Activated CD8-positive, alpha-beta memory T cell treated with anti-CD3 and anti-CD28 coated beads for 48 hours (primary cell): ENCODE results near the gene CACFD1.

Source experiments
- DNase-seq, 3 experiments: peaks; one replicate each; pipeline ENCODE4 v3.0.0-alpha.2; 2020; ENCODE audit warnings: low read depth in 2 of 3, low spot score in 2 of 3

The CACFD1 gene

DNA sequence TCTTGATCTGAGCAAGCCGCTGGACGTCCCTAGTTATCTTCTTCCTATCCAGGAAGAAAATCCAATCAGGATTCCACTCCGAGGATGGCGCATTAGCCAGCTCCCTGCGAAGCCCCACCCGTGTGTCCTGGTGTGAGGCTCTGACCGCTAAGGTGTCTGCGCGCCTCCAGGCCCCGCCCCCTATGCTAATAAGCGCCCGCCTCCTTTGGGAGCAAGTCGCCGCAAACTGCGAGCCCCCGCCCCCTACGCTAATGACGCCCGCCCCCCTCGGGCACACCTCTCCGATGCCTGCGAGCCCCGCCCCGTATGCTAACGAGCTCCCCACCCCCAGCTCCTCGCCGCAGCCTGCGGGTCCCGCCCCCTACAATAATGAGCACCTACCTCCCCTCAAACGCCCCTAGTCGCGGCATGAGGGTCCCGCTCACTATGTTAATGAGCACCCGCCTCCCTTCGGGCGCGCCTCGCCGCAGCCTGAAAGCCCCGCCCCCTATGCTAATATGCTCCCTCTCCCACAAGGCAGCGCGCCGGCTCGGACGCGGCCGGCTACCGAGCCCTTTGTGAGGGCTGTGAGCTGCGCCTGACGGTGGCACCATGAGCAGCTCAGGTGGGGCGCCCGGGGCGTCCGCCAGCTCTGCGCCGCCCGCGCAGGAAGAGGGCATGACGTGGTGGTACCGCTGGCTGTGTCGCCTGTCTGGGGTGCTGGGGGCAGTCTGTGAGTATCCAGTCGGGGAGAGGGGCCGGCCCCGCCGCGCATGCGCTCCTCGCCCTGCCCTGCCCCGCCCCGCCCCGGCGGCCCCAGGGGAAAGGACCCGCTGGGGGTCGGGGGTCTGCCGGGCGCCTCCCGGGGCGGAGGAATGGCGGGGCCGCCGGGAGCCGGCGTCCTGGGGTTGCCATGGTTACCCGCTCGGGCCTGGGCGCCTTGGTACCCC, at the start of gene CACFD1:
Gene CACFD1 (plus strand): TSS at position 503 of the 929 bp plus-strand sequence. CDS start 89 bp downstream, at position 592.
- DNase-seq = peak; percentile 74 to 85 (median 75)

GRCh38 chr9:133415170-133415569, 44.6 kb upstream of the CACFD1 start:
- no peak for DNase-seq

GRCh38 chr9:133417541-133418461, 42.0 kb upstream of the CACFD1 start, which contains the start of gene REXO4:
REXO4 (minus strand) TSS chr9:133418010; CDS start chr9:133417844, 166 bp downstream.
- DNase-seq = peak; percentile 74 to 79 (median 78)

- no peak for DNase-seq
Measured at GRCh38 chr9:133419005-133419404, 40.8 kb upstream of the CACFD1 start.

DNA sequence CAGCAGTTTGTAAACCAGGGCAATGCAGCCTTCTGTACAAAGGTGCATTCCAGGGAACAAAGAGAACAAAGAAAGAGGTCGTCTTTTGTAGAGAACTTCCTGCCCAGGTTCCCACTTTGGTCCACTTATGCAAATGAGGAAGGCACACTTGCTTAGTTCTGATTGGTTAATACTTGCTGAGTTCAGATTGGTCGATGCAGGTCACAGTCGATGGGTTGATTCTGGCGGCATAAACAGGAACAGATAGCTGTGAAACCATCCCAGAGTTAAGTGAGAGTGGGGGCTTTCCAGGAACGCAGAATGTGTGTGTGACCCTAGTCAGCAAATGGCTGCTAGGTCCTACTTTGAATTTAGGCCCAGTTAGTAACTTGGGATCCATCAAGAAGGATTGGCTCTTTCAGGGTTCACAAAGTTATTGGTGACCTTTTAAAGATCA, 39.4 kb upstream of the CACFD1 start:
- DNase-seq = no peak

DNA sequence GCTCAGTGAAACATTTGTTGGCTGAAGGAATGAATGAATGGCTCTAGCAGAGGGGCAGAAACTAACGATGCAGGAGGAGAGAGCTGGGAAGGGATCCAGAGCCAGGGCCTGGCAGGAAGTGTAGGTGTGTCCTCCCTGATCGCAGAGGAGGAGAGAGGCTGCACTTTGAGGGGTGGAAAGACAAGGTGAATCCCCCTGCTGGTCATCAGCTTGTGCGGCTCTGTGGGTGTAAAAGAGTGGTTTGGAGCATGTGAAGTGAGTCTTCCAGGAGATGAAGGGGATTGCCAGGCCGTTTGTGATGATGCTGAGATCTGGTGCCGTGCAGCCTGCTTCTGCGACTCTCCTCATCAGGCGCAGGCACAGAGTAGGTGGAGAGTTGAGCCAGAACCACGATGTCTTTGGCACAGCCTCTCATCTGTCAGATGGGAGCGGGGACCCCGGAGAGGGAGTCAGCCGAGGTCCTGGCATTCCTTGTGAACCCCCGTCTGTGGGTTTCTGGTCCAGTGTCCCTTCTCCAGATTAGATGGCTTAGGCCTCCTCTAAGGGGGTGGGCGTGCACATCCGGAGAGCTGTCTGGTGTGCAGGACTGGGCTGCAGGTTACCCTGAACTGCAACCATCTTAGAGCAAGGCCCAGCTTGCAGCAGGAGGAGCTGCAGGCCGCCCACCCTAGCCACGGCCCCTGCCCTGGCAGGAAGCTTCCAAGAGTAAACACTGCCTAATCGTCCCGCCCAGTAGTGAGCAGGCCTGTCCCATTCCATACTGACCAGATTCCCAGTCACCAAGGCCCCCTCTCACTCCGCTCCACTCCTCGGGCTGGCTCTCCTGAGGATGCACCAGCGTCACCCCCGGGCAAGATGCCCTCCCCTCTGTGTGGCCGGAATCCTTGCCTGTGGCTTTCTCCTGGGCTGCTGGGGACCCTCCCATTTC, 37.9 kb upstream of the CACFD1 start, which contains the start of gene ADAMTS13:
Gene ADAMTS13 (plus strand): TSS at position 753 of the 928 bp plus-strand sequence. CDS start 77 bp downstream, at position 830.
- peak in 1 of 3 experiments; percentile 33 for DNase-seq

- DNase-seq = no peak
Measured at GRCh38 chr9:133423216-133423615, 36.6 kb upstream of the CACFD1 start.

DNA sequence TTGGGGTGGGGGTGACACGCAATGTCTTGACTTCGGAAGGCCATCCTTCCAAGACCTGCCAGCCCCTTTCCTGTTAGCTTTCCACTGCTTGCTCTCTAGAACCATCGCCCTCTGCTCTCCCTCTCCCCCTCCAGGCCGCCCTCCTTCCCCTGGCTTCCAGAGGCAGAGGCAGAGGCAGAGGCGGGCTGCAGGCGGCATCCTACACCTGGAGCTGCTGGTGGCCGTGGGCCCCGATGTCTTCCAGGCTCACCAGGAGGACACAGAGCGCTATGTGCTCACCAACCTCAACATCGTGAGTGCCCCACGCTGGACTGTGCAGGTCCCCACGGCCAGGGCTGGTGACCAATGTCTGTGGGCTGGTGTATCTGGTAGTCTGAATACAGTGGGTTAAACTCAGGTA, 35.6 kb upstream of the CACFD1 start:
- DNase-seq = no peak

DNA sequence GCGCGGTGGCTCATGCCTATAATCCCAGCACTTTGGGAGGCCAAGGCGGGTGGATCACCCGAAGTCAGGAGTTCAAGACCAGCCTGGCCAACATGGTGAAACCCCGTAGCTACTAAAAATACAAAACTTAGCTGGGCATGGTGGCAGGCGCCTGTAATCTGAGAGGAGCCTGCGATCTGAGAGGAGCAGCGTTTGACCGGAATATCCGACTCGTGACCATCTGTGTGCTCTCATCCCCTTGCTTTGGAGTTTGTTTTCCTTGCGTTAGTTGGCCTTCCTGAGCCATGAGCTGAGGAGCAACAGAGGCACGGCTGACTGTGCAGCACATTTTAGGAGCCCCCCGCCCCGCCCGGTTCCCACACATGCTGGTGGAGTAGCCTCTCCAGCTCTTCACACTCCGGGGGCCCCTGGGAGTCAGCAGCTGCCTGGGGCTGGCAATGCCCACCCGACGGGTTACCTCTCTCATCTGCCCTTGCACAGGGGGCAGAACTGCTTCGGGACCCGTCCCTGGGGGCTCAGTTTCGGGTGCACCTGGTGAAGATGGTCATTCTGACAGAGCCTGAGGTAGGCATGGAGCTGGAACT, 34.6 kb upstream of the CACFD1 start:
- DNase-seq = no peak

DNA sequence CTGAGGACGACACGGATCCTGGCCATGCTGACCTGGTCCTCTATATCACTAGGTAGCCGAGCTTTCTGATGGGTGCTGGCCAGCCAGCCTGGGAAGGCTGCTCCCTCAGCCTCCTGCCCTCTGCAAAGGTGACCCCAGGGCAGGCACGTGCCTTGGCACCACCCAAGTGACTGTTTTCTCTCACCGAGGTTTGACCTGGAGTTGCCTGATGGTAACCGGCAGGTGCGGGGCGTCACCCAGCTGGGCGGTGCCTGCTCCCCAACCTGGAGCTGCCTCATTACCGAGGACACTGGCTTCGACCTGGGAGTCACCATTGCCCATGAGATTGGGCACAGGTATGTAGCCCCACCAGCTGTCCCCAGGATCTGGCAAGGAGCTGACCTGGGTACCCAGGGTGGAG, 33.8 kb upstream of the CACFD1 start:
- no peak for DNase-seq

DNA sequence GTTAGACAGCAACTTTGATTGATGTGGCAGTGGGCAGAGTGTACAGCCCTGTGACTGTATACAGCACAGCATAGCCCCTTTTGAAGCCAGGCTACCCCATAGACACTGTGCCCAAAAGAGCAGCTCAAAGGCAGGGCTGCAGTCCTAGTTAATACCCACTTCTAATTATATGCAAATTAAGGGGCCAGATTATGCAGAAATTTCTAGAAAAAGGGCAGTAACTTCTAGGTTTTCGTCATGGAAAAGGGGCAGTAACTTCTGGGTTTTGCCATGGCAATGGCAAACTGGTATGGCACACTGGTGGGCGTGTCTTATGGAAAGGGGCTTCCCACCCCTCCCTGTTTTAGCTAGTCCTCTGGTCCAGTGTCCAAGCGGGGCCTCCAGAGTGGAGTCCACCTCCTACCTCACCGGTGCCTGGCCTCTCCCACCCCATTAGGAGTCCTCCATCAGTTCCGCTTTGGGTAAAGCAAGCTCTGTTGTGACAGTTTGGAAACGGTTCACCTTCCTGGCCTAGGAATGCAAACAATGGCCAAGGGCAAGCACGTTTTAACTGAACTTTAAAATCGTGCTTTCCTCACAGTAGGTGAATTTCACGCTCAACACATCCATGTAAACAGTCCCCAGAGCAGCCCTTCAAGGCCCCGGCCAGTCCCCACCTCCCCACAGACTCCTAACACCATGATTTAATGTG, 32.0 kb upstream of the CACFD1 start:
- DNase-seq = no peak

DNA sequence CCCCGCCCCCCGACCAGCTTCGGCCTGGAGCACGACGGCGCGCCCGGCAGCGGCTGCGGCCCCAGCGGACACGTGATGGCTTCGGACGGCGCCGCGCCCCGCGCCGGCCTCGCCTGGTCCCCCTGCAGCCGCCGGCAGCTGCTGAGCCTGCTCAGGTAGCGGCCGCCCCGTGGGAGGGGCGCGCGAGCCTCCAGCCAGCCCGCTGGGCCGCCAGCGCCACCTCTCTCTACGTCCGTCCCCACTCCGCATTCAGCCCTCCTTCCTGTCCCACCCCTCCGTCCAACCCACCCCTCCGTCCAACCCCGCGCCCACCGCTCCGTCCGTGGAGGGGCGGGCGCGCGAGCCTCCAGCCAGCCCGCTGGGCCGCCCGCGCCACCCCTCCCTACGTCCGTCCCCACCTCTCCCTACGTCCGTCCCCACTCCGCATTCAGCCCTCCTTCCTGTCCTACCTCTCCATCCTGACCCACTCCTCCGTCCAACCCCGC, 31.1 kb upstream of the CACFD1 start:
- no peak for DNase-seq

- DNase-seq = no peak
Measured at GRCh38 chr9:133429214-133429613, 30.6 kb upstream of the CACFD1 start.

DNA sequence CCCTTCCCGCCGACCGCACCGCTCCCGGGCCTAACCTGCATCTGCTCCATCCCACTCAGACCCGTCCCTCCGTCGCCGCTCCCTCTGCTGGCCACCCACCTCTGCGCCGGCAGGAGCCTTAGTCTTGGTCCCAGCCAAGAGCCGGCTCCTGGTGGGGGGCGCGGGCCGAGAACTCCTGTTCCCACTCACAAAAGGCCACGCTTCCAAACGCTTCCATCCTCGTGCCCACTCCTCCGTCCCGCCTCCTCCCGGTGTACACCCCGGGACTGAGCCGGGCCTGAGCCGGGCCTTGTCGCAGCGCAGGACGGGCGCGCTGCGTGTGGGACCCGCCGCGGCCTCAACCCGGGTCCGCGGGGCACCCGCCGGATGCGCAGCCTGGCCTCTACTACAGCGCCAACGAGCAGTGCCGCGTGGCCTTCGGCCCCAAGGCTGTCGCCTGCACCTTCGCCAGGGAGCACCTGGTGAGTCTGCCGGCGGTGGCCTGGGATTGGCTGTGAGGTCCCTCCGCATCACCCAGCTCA, 30.1 kb upstream of the CACFD1 start:
- no peak for DNase-seq

- no peak for DNase-seq
Measured at GRCh38 chr9:133430244-133430643, 29.5 kb upstream of the CACFD1 start.

DNA sequence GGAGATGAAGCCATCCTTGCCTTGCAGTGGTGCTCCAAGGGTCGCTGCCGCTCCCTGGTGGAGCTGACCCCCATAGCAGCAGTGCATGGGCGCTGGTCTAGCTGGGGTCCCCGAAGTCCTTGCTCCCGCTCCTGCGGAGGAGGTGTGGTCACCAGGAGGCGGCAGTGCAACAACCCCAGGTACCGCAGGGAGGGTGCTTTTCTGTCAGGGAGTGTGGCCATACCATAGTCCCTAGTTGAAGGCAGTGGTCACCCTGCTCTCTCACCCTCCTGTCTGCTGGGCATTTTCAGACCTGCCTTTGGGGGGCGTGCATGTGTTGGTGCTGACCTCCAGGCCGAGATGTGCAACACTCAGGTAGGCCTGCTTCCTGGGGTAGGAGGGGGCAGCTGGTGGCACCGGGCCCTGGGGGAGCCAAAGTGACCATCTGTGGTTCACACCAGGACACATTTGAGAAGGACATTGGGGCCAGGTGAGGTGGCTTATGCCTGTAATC, 26.4 kb upstream of the CACFD1 start:
- no peak for DNase-seq

- no peak for DNase-seq
Measured at GRCh38 chr9:133436681-133437080, 23.1 kb upstream of the CACFD1 start.

DNA sequence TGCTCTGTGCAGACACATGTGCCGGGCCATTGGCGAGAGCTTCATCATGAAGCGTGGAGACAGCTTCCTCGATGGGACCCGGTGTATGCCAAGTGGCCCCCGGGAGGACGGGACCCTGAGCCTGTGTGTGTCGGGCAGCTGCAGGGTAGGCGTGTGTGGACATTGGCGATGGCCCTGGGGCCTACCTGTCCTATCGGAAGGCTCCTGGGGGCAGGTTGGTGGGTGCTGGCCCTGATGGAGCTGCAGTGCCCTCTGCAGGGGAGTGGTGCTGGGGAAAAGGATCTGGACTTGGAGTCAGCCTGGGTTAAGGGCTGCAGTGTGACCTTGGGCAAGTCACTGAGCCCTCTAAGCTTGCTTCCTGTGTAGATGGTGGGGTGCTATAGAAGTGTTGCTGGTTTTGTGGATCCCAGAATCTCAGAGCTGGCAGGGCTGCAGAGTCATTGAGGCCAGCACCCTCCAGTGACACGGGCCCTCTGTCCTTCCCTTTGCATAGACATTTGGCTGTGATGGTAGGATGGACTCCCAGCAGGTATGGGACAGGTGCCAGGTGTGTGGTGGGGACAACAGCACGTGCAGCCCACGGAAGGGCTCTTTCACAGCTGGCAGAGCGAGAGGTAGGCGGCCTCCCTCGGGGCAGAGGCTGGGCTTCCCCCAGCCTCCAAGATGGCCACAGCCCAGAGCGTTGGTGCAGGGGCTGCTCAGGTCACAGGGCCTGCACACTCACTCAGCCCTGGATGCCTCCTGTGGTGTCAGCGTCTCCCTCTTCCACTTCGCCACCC, 21.8 kb upstream of the CACFD1 start:
- DNase-seq = no peak
